Activated naive CD4-positive, alpha-beta T cell treated with anti-CD3 and anti-CD28 coated beads, Interleukin-2, amount 50 U/mL, for 72 hours (primary cell): ENCODE measurements around the gene FIP1L1. TPM values are rescaled to one million over a fixed set of nuclear protein-coding genes. Genes with fewer than 3 reads are reported as not detected.

Source experiments
- ATAC-seq, 2 donors: fragments of 150-1000 bp; cut with Tn5 transposase; 2 replicates each; pipeline ENCODE4 v1.10.0; 2021; ENCODE audit warnings: mild to moderate bottlenecking in 2 of 2, moderate library complexity in 2 of 2
- DNase-seq, 2 donors: peaks; one replicate each; pipeline ENCODE4 v3.0.0; 2021 to 2022; ENCODE audit warnings: low spot score in 2 of 2
- H3K27ac Mint-ChIP-seq, 2 donors: one replicate each; pipeline ENCODE4 v1.8.0; 2022; ENCODE audit warnings: mild to moderate bottlenecking in 2 of 2, mixed read lengths in 2 of 2
- H3K36me3 Mint-ChIP-seq, 2 donors: one replicate each; pipeline ENCODE4 v1.8.0; 2022; ENCODE audit warnings: mixed read lengths in 2 of 2
- H3K9me3 Mint-ChIP-seq, 2 donors: one replicate each; pipeline ENCODE4 v1.8.0; 2022; ENCODE audit warnings: mixed read lengths in 2 of 2
- total RNA-seq, 2 donors: library from RNA; stranded (reverse); gene quantifications; one replicate each; pipeline ENCODE4 v1.2.3, GENCODE V29; 2022

FIP1L1 gene
- total RNA-seq, 2 donors from 2014 or later, result 76.3 to 83.8 TPM

GRCh38 chr4:53480909-53481308 is 103.5 kb downstream of the FIP1L1 start:
- Mint-ChIP-seq H3K9me3 (no peaks in the 10 kb centered on the region), H3K36me3 (no peaks in the 10 kb centered on the region), H3K27ac (no peak overlapping the region)
- ATAC-seq, result no peak
- DNase-seq, result no peak

DNA sequence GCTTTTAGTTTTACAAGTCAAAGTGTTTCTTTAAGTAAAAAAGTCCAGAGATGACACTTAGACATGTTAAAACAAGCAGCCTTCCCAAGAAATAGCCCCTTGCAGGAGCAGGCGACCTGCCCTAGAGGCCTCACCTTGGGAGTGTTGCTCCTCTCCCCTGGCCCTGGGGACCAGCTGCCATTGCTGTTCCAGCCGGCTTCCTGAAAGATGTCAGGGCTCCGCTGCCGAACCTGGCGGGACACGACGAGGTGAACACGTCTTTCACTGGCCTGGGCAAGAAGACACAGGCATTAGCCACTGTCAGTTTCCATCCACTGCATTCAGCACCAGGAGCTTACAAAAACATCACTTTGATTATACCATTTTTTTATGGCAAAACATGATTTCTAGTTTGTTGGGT is 104.1 kb downstream of the FIP1L1 start:
- no peaks in the 10 kb centered on the region for H3K36me3 Mint-ChIP-seq
- no peak for DNase-seq
- H3K9me3 Mint-ChIP-seq, result no peaks in the 10 kb centered on the region
- H3K27ac Mint-ChIP-seq, result no peak overlapping the region
- no peak for ATAC-seq

- DNase-seq (no peak), ATAC-seq (no peak)
- H3K9me3 Mint-ChIP-seq, result no peaks in the 10 kb centered on the region
- no peak overlapping the region for H3K27ac Mint-ChIP-seq
- no peaks in the 10 kb centered on the region for H3K36me3 Mint-ChIP-seq
These were observed 105.8 kb downstream of the FIP1L1 start for GRCh38 chr4:53483250-53483649.

- ATAC-seq (no peak), DNase-seq (no peak)
- Mint-ChIP-seq H3K27ac (no peak overlapping the region), H3K9me3 (no peaks in the 10 kb centered on the region), H3K36me3 (no peaks in the 10 kb centered on the region)
These were observed 107.6 kb downstream of the FIP1L1 start for GRCh38 chr4:53484911-53485657.

GRCh38 chr4:53485658-53486040 is 108.2 kb downstream of the FIP1L1 start:
- no peak overlapping the region for H3K27ac Mint-ChIP-seq
- H3K9me3 Mint-ChIP-seq, result no peaks in the 10 kb centered on the region
- no peak for DNase-seq
- H3K36me3 Mint-ChIP-seq, result no peaks in the 10 kb centered on the region
- ATAC-seq, result no peak

- DNase-seq (no peak), ATAC-seq (no peak)
- H3K36me3 Mint-ChIP-seq, result no peaks in the 10 kb centered on the region
- H3K9me3 Mint-ChIP-seq, result no peaks in the 10 kb centered on the region
- H3K27ac Mint-ChIP-seq, result no peak overlapping the region
These were observed 110.3 kb downstream of the FIP1L1 start for GRCh38 chr4:53487766-53488165.

DNA sequence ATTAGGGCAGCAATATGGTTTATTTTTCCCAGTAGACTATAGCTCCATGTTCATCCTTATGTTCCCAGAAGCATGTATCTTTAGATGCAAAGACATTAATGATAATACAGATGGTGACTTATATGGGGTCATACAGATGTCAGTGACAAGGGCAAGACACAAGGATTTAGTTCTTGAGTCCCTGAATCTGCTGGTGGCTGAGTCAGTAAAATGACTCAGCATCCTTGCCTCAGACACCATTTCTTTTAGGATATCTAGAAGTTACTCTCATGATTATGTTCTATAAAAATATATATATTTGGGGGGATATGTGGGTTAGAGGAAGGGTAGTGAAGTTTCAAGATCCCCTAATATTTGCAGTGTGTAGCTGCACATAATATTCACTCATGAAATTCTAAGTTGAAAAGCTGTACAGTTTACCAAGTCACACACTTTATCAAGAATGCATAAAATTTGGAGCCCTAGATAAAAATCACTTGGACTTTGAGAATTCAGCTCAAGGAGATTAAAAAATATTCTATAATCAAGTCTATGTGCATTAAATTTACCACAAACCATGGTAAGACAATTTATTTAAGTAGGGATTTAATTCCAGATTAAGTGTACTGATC is 111.9 kb downstream of the FIP1L1 start:
- no peak for DNase-seq
- no peak for ATAC-seq
- Mint-ChIP-seq H3K27ac (no peak overlapping the region), H3K9me3 (no peaks in the 10 kb centered on the region), H3K36me3 (no peaks in the 10 kb centered on the region)

DNA sequence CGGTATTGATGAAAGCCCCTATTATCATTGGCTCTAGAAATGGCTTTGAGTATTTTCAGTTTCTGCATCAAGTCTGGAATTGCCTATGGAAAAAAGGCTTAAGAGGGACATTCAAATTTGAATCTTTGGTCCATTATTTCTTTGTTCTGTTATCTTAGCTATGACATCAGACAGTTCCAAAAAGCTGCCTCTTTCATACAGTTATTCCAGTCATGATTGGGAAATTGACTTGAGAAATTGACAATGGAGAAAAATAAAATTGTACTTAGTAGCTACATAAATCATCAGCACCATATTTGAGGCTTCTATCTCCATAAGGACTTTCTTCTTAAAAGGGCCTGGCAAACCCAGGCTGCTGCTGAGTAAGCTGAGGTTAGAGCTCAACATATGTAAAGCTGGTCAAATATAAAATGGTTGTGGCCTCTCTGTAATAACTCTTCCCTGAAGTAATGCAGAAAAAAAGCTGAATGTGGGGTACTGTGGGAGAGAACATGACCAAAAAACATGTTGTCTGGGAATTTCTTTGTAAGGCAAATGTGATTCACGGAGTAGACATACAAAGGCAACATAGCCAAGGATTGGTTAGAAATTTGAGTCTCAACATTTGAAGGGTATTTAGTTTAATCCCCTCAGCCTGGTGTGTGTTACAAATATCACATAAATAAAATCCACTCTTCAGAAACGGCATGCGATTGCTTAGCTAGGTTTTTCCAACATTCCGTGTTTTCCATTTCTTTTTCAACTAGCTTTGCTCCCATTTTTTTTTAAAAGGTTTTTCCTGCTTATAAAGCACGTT is 112.9 kb downstream of the FIP1L1 start:
- DNase-seq (no peak), ATAC-seq (no peak)
- H3K36me3 Mint-ChIP-seq, result no peaks in the 10 kb centered on the region
- no peaks in the 10 kb centered on the region for H3K9me3 Mint-ChIP-seq
- no peak overlapping the region for H3K27ac Mint-ChIP-seq

DNA sequence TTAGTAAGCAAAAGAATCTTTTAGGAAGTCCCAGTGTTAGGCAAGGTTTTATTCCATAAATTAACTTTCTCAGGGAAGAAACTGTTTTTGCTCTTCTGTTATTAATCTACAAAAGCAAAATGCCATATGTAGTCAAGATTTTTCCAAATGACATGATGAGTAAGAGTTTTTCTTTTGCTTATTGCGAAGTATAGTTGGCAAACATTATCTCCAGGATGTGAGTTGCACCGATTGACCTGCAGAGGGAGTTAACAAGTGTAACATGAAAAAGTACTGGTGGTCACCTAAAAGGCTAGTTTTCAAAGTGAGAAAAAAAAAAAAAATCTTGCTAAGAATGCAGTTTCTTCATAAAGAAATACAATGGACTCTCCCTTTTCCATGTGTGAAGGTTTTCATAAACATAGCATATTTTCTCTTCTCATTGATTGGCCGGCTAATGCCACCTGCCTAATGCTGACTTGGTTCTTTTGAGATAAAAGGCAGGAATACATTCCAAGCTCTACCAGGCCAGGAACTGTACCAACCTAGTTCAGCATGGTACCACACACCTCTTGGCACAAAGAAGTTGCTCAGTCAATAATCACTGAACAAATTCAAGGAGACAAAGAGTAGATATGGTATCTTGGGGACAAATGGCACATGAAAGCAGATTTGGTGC is 113.7 kb downstream of the FIP1L1 start:
- ATAC-seq (no peak), DNase-seq (no peak)
- Mint-ChIP-seq H3K27ac (no peak overlapping the region), H3K36me3 (no peaks in the 10 kb centered on the region), H3K9me3 (no peaks in the 10 kb centered on the region)

GRCh38 chr4:53494851-53495250 is 117.4 kb downstream of the FIP1L1 start:
- Mint-ChIP-seq H3K9me3 (no peaks in the 10 kb centered on the region), H3K36me3 (no peaks in the 10 kb centered on the region), H3K27ac (no peak overlapping the region)
- DNase-seq (no peak), ATAC-seq (no peak)

DNA sequence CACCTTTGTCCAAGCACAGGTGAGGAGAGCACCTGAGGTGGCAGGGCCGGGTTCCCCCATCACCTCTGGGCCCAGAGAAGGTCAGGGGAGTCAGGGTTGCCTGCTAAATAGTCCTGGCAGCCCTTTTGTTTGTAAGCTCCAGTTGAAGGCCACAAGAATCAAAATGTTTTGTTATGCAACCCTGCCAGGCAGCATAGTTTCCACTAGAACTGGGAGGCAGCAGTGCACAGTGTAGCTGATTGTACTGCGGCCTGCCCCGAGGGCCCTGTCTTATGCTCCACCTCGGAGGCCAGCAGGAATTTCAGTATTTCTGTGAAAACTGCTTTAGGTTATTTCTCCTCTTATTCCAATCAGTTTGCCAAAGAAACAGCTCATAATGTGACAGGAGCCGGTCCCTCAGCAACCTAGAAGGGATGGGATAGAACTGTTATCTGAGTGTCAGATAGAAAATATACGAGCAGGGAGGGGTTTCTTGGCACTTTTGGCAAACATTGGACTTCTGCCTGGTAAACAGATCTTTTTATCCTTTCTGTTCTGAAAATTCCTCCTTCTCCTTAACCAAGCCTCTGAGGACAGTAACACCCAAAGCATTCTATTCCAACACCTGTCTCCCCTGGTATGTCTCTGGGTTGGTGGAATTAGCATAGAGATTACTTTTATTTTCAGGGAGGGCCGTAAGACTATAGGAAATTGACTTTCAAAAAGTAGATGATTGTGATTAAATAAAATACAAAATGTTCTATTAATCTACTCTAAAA is 120.2 kb downstream of the FIP1L1 start:
- Mint-ChIP-seq H3K27ac (no peak overlapping the region), H3K9me3 (no peaks in the 10 kb centered on the region), H3K36me3 (no peaks in the 10 kb centered on the region)
- DNase-seq, result no peak
- no peak for ATAC-seq

GRCh38 chr4:53498706-53499105 is 121.3 kb downstream of the FIP1L1 start:
- H3K27ac Mint-ChIP-seq, result no peak overlapping the region
- ATAC-seq, result no peak

GRCh38 chr4:53499791-53500190 is 122.3 kb downstream of the FIP1L1 start:
- Mint-ChIP-seq H3K9me3 (no peaks in the 10 kb centered on the region), H3K27ac (no peak overlapping the region), H3K36me3 (no peaks in the 10 kb centered on the region)
- no peak for DNase-seq
- ATAC-seq, result no peak

More at GRCh38 chr4:53498706-53499105, 121.3 kb downstream of the FIP1L1 start:
- no peak for DNase-seq
- Mint-ChIP-seq H3K9me3 (no peaks in the 10 kb centered on the region), H3K36me3 (no peaks in the 10 kb centered on the region)

DNA sequence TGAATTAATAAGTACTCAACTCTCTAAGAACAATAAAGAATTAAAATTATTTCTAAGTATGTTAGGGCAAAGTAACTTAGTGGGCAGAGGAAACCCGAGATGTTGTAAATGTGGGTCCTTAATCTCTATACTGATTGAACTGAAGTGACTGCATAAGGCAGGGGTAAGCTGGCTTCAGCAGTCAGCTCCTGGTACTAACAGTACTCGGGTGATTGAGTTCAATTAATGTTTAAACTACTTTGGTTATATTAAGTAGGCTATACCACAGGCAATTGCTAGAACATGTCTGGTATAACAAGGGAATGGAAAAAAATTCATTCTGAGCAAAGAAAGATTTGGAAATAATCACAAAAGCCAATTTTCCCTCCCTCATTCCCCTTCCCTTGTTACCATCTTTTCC is 123.1 kb downstream of the FIP1L1 start:
- no peaks in the 10 kb centered on the region for H3K9me3 Mint-ChIP-seq
- ATAC-seq (no peak), DNase-seq (no peak)
- no peaks in the 10 kb centered on the region for H3K36me3 Mint-ChIP-seq
- H3K27ac Mint-ChIP-seq, result no peak overlapping the region

DNA sequence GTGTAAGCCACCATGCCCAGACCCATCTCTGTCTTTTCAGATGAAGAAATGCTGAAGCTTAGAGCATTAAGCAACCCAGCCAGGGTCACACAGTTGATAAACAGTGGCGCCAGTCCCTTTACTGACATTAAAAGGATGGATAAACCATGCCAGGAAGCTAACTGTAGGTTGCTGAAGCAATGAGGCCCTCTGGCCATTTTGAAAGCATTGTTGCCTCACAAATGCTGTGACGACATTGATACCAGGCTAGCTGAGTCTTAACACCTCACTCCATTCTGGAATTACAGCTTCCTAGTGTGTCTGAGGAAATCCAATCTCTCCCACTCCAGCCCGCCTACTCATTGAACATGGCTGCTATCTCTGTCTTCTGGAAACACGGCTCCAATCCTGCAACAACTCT is 124.1 kb downstream of the FIP1L1 start:
- no peaks in the 10 kb centered on the region for H3K9me3 Mint-ChIP-seq
- no peak overlapping the region for H3K27ac Mint-ChIP-seq
- DNase-seq (no peak), ATAC-seq (no peak)
- H3K36me3 Mint-ChIP-seq, result no peaks in the 10 kb centered on the region

GRCh38 chr4:53502094-53502493 is 124.7 kb downstream of the FIP1L1 start:
- Mint-ChIP-seq H3K36me3 (no peaks in the 10 kb centered on the region), H3K27ac (no peak overlapping the region), H3K9me3 (no peaks in the 10 kb centered on the region)
- ATAC-seq, result no peak
- no peak for DNase-seq
